DND-41 (cell line): ENCODE measurements around the gene SPATC1L.

Experiments
- EZH2 ChIP-seq: IDR thresholded peaks from 3 replicates; pipeline ENCODE4 v1.6.1; 2012; ENCODE audit warnings: borderline replicate concordance, low read depth, mild to moderate bottlenecking, moderate library complexity, low read length, inconsistent platforms; ENCODE audit not compliant: severe bottlenecking
- TF ChIP-seq, protein P1 (sequence below): IDR thresholded peaks from 2 replicates; pipeline ENCODE4 v1.5.1; 2012; ENCODE audit warnings: borderline replicate concordance, low read length, moderate library complexity, mild to moderate bottlenecking; ENCODE audit not compliant: poor library complexity, severe bottlenecking; ENCODE audit errors: extremely low read depth

GRCh38 chr21:46142582-46143473, 41.4 kb downstream of the SPATC1L start:
- TF ChIP-seq, protein P1, sequence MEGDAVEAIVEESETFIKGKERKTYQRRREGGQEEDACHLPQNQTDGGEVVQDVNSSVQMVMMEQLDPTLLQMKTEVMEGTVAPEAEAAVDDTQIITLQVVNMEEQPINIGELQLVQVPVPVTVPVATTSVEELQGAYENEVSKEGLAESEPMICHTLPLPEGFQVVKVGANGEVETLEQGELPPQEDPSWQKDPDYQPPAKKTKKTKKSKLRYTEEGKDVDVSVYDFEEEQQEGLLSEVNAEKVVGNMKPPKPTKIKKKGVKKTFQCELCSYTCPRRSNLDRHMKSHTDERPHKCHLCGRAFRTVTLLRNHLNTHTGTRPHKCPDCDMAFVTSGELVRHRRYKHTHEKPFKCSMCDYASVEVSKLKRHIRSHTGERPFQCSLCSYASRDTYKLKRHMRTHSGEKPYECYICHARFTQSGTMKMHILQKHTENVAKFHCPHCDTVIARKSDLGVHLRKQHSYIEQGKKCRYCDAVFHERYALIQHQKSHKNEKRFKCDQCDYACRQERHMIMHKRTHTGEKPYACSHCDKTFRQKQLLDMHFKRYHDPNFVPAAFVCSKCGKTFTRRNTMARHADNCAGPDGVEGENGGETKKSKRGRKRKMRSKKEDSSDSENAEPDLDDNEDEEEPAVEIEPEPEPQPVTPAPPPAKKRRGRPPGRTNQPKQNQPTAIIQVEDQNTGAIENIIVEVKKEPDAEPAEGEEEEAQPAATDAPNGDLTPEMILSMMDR = no peak
- TF ChIP-seq EZH2 = no peak
